IMR-90 (cell line): ENCODE results near the gene PAX2. TPM values are rescaled to one million over a fixed set of nuclear protein-coding genes. Genes with fewer than 3 reads are reported as not detected.

ENCODE experiments used
- ATAC-seq: fragments of 200-7000 bp; cut with Tn5 transposase; 2 replicates; pipeline ENCODE4 v1.9.1; 2020; ENCODE audit warnings: low read depth, mild to moderate bottlenecking, moderate library complexity
- BruUV-seq: library from RNA; stranded (reverse); fragments of 400-500 nt; replicated peaks from 2 replicates; lab custom pipeline; 2021; lab: Mats Ljungman, UMichigan
- CTCF ChIA-PET: fragments of 300-600 bp; formaldehyde crosslinking; extraction: SDS; loops from one replicate; lab custom pipeline; 2021; ENCODE audit warnings: antibody characterized with exemption; lab: Yijun Ruan, JAX
- POLR2A ChIA-PET: fragments of 300-600 bp; sonication (Branson Sonifier 250); formaldehyde crosslinking; loops from one replicate; lab custom pipeline; 2022; ENCODE audit warnings: antibody characterized with exemption; ENCODE audit not compliant: unreplicated experiment; lab: Charles Lee
- DNase-seq: peaks from one replicate; pipeline ENCODE4 v3.0.0; 2013
- H2AFZ ChIP-seq: replicated peaks from 2 replicates; pipeline ENCODE3; 2013; ENCODE audit warnings: low read length, mild to moderate bottlenecking; ENCODE audit not compliant: poor library complexity
- H2AK5ac ChIP-seq: 2 replicates; pipeline ENCODE4 v1.6.1; 2013; ENCODE audit warnings: low read depth, low read length, inconsistent platforms
- H2AK9ac ChIP-seq: replicated peaks from 2 replicates; pipeline ENCODE3; 2013; ENCODE audit warnings: mild to moderate bottlenecking, low read depth, low read length, moderate library complexity; ENCODE audit not compliant: poor library complexity
- H2BK120ac ChIP-seq: 2 replicates; pipeline ENCODE4 v1.6.1; 2013; ENCODE audit warnings: low read depth, low read length, inconsistent platforms
- H2BK15ac ChIP-seq: 3 replicates; pipeline ENCODE4 v1.6.1; 2013; ENCODE audit warnings: low read depth, low read length, inconsistent platforms
- H2BK20ac ChIP-seq: 2 replicates; pipeline ENCODE4 v1.6.1; 2013; ENCODE audit warnings: low read depth, mild to moderate bottlenecking, inconsistent platforms, low read length, moderate library complexity
- H2BK5ac ChIP-seq: 2 replicates; pipeline ENCODE4 v1.6.1; 2013; ENCODE audit warnings: mild to moderate bottlenecking, low read depth, low read length, inconsistent platforms; ENCODE audit not compliant: poor library complexity, severe bottlenecking
- H3K14ac ChIP-seq: replicated peaks from 2 replicates; pipeline ENCODE4 v1.6.1; 2013; ENCODE audit warnings: low read depth, low read length, inconsistent platforms
- H3K18ac ChIP-seq: 2 replicates; pipeline ENCODE4 v1.6.1; 2013; ENCODE audit warnings: low read depth, low read length, control low read depth
- H3K23ac ChIP-seq: 2 replicates; pipeline ENCODE4 v1.6.1; 2013; ENCODE audit warnings: low read depth, low read length, inconsistent platforms
- H3K27ac ChIP-seq: 2 replicates; pipeline ENCODE4 v1.5.1; 2013; ENCODE audit warnings: mild to moderate bottlenecking, control low read depth, low read length; ENCODE audit not compliant: insufficient read depth
- H3K27me3 ChIP-seq: 2 replicates; pipeline ENCODE4 v1.6.1; 2013; ENCODE audit warnings: low read length; ENCODE audit not compliant: control insufficient read depth, insufficient read depth
- H3K36me3 ChIP-seq: 2 replicates; pipeline ENCODE4 v1.6.1; 2013; ENCODE audit warnings: low read length, mixed read lengths; ENCODE audit not compliant: control insufficient read depth, insufficient read depth
- H3K4ac ChIP-seq: 2 replicates; pipeline ENCODE4 v1.6.1; 2013; ENCODE audit warnings: low read depth, low read length, inconsistent platforms
- H3K4me1 ChIP-seq: 2 replicates; pipeline ENCODE4 v1.6.1; 2013; ENCODE audit warnings: low read length, mixed read lengths; ENCODE audit not compliant: control insufficient read depth, insufficient read depth
- H3K4me2 ChIP-seq: 2 replicates; pipeline ENCODE4 v1.6.1; 2013; ENCODE audit warnings: low read depth, mild to moderate bottlenecking, control low read depth, low read length, moderate library complexity
- H3K4me3 ChIP-seq: 2 replicates; pipeline ENCODE4 v1.5.1; 2013; ENCODE audit warnings: low read depth, mild to moderate bottlenecking, control low read depth, low read length, moderate library complexity; ENCODE audit not compliant: insufficient read depth
- H3K56ac ChIP-seq: 2 replicates; pipeline ENCODE4 v1.6.1; 2013; ENCODE audit warnings: low read length, inconsistent platforms; ENCODE audit not compliant: insufficient read depth; ENCODE audit errors: extremely low read depth
- H3K79me1 ChIP-seq, 2 experiments: 2 replicates each; pipeline ENCODE4 v1.6.1; 2013; ENCODE audit warnings: low read length in 2 of 2, inconsistent platforms in 1 of 2, low read depth in 1 of 2
- H3K9ac ChIP-seq: 2 replicates; pipeline ENCODE4 v1.6.1; 2013; ENCODE audit warnings: low read depth, low read length, control low read depth
- H3K9me1 ChIP-seq: 2 replicates; pipeline ENCODE4 v1.6.1; 2013; ENCODE audit warnings: low read length, inconsistent platforms; ENCODE audit not compliant: insufficient read depth
- H3K9me3 ChIP-seq: 2 replicates; pipeline ENCODE4 v1.6.1; 2013; ENCODE audit warnings: low read length; ENCODE audit not compliant: control insufficient read depth, insufficient read depth
- H4K20me1 ChIP-seq: 2 replicates; pipeline ENCODE4 v1.6.1; 2013; ENCODE audit warnings: low read length, inconsistent platforms; ENCODE audit not compliant: insufficient read depth
- H4K5ac ChIP-seq: 2 replicates; pipeline ENCODE4 v1.6.1; 2013; ENCODE audit warnings: mild to moderate bottlenecking, low read depth, low read length, control low read depth
- H4K8ac ChIP-seq, 2 experiments: 2 replicates each; pipeline ENCODE4 v1.6.1; 2013; ENCODE audit warnings: low read depth in 2 of 2, low read length in 2 of 2, control low read depth in 1 of 2, inconsistent platforms in 1 of 2
- H4K91ac ChIP-seq: 2 replicates; pipeline ENCODE4 v1.6.1; 2013; ENCODE audit warnings: low read depth, low read length, inconsistent platforms; ENCODE audit not compliant: insufficient read depth
- CEBPB ChIP-seq: IDR thresholded peaks from 2 replicates; pipeline ENCODE4 v1.6.1; 2012; ENCODE audit warnings: low read depth, low read length, improper control_type of control experiment
- FOS ChIP-seq: fragments of 150-350 bp; IDR thresholded peaks from 2 replicates; pipeline ENCODE4 v1.6.1; 2016; ENCODE audit warnings: low read depth, low read length
- NFE2L2 ChIP-seq: fragments of 150-350 bp; IDR thresholded peaks from 2 replicates; pipeline ENCODE4 v1.6.1; 2016; ENCODE audit warnings: low read depth, mild to moderate bottlenecking, low read length
- USF2 ChIP-seq: fragments of 150-350 bp; IDR thresholded peaks from 2 replicates; pipeline ENCODE4 v1.6.1; 2017; ENCODE audit warnings: mild to moderate bottlenecking, antibody characterized with exemption, low read length, low read depth
- WGBS, 2 experiments: methylation state at CpG; one replicate each; pipeline versions ENCODE4 v1.1.5 to v1.1.7; 2013; ENCODE audit warnings: missing lambda C conversion rate in 2 of 2; ENCODE audit not compliant: insufficient read length in 1 of 2; ENCODE audit errors: extremely low coverage in 2 of 2; 5-methylcytosine and 5-hydroxymethylcytosine counted together
- dilution Hi-C: fragments of 300-500 bp; cut with HindIII; formaldehyde crosslinking; loops from one replicate; pipeline ENCODE4 v1.14.3; 2018; ENCODE audit warnings: low sequenced_read_pairs; ENCODE audit not compliant: unreplicated experiment
- in situ Hi-C: fragments of 300-500 bp; cut with MboI; formaldehyde crosslinking; loops from 3 replicates; pipeline ENCODE4 v1.14.3; 2019; ENCODE audit warnings: low sequenced_read_pairs, inconsistent platforms, mixed read lengths
- intact Hi-C: fragments of 100-400 bp; cut with micrococcal nuclease; formaldehyde crosslinking; loops from 2 replicates; pipeline ENCODE4 v1.10.0; 2022
- polyA plus RNA-seq, 3 experiments: library from polyadenylated mRNA; depleted of rRNA; stranded (reverse); fragments of >200 nt; gene quantifications; 2 replicates each; pipeline ENCODE4 v1.2.3, GENCODE V29; 2012; ENCODE audit warnings: low replicate concordance in 1 of 3
- total RNA-seq: library from RNA; depleted of rRNA; stranded (reverse); fragments of >200 nt; gene quantifications from 2 replicates; pipeline ENCODE4 v1.2.3, GENCODE V29; 2012

PAX2 gene
- total and polyA plus RNA-seq, 2 of the 4 experiments (the other 2 are of a cell fraction): not detected

GRCh38 chr10:100873146-100873826 is 127.9 kb downstream of the PAX2 start (continued):
- no peak for TF ChIP-seq USF2

GRCh38 chr10:100873827-100874326 is 128.5 kb downstream of the PAX2 start:
- Histone ChIP-seq H3K9me1 (peaks cover 10% of the 10 kb centered on the region), H3K27ac (no peak overlapping the region), H3K36me3 (no peaks in the 10 kb centered on the region), H2AFZ (no peak overlapping the region), H3K79me1 (no peaks in the 10 kb centered on the region), H3K18ac (no peak overlapping the region), H3K4me3 (no peak overlapping the region), H4K20me1 (no peaks in the 10 kb centered on the region), H2BK120ac (no peak overlapping the region), H3K9ac (no peak overlapping the region), H3K4ac (no peak overlapping the region), H2AK9ac (no peak overlapping the region), H3K4me1 (peaks cover 12% of the 10 kb centered on the region), H2BK20ac (no peak overlapping the region), H4K5ac (no peak overlapping the region), H3K9me3 (no peaks in the 10 kb centered on the region), H4K8ac (no peak overlapping the region), H3K27me3 (peaks cover 4% of the 10 kb centered on the region; the same call in 1 of the 2 replicates), H3K14ac (no peak overlapping the region), H3K4me2 (no peak overlapping the region), H3K23ac (no peak overlapping the region), H3K56ac (no peak overlapping the region), H2BK5ac (no peak overlapping the region), H4K91ac (no peak overlapping the region), H2AK5ac (no peak overlapping the region), H2BK15ac (no peak overlapping the region)
- ChIA-PET POLR2A (no interaction called here), CTCF (interaction anchor here (1.0 kb wide), 1 partner anchor 310 kb away, joined by 7 read pairs; no protein-coding TSS in a partner anchor)
- dilution Hi-C loops (no loop called here), in situ Hi-C loops (no loop called here), intact Hi-C loops (loop anchor here (10.0 kb wide), 1 partner anchor 129 kb away; the partner anchor contains the start of gene PAX2)
- TF ChIP-seq NFE2L2 (no peak), FOS (no peak), CEBPB (no peak)
- no TSS peak for BruUV-seq
- ATAC-seq (no peak), DNase-seq (no peak)
- WGBS, 2 experiments: 67% methylated on average over 7 of the region's 14 CpGs; no CpG with 5 or more reads in 1 of the 2 experiments
